Thyroid gland (tissue), 4 donors: ENCODE measurements around the gene FN3K. TPM values are rescaled to one million over a fixed set of nuclear protein-coding genes. Genes with fewer than 3 reads are reported as not detected.
A peak's percentile ranks its signal among the peaks of the same experiment; 100 is the strongest.
"Not testable (repeated sequence)": the region's sequence is repeated elsewhere in the genome, so short reads cannot be mapped to it uniquely, and the experiment has no call there.

ENCODE experiments used
- DNase-seq, 2 donors: peaks; one replicate each; pipeline ENCODE4 v3.0.0-alpha.2; 2019
- H3K27ac ChIP-seq, 3 donors: fragments of 200-600 bp; sonication (generic); 1 replicate in 2 of 3; 2 replicates in 1 of 3; pipeline ENCODE4 v1.5.1; 2016 to 2019; ENCODE audit warnings: mild to moderate bottlenecking in 1 of 3, moderate library complexity in 1 of 3
- H3K27me3 ChIP-seq: fragments of 200-600 bp; sonication (generic); one replicate; pipeline ENCODE4 v1.5.1; 2019
- H3K36me3 ChIP-seq, 2 donors: fragments of 200-600 bp; sonication (generic); one replicate each; pipeline ENCODE4 v1.5.1; 2016 to 2019
- H3K4me1 ChIP-seq, 2 donors: fragments of 200-600 bp; sonication (generic); one replicate each; pipeline ENCODE4 v1.5.1; 2017 to 2019
- H3K4me3 ChIP-seq, 3 donors: fragments of 200-600 bp; sonication (generic); replicated peaks in 1 of 3; 1 replicate in 2 of 3; 2 replicates in 1 of 3; pipeline ENCODE4 v1.5.1; 2016; ENCODE audit warnings: mild to moderate bottlenecking in 1 of 3
- H3K9me3 ChIP-seq: fragments of 200-600 bp; sonication (generic); one replicate; pipeline ENCODE4 v1.5.1; 2017
- POLR2A ChIP-seq, 2 donors: fragments of 450-650 bp; IDR thresholded peaks; one replicate each; pipeline ENCODE4 v1.6.1; 2017; ENCODE audit warnings: antibody characterized with exemption in 2 of 2, mild to moderate bottlenecking in 2 of 2, moderate library complexity in 1 of 2
- WGBS, 2 donors: methylation state at CpG; one replicate each; pipeline ENCODE4 v1.1.5; 2017; 5-methylcytosine and 5-hydroxymethylcytosine counted together
- intact Hi-C: fragments of 100-400 bp; cut with DNase I; formaldehyde crosslinking; loops from one replicate; pipeline ENCODE4 v1.15.1; 2023
- total RNA-seq, 4 donors: library from RNA; depleted of rRNA; stranded (reverse); fragments of >200 nt; gene quantifications; one replicate each; pipeline ENCODE4 v1.2.3, GENCODE V29; 2016
- TF ChIP-seq, protein P1 (sequence below), 6 experiments: fragments of 200-600 bp in 3 of 6; fragments of 450-650 bp in 3 of 6; sonication (generic) in 3 of 6; IDR thresholded peaks; one replicate each; pipeline ENCODE4 v1.5.1; 2016 to 2019; ENCODE audit warnings: antibody characterized with exemption in 6 of 6, mild to moderate bottlenecking in 2 of 6, inconsistent platforms in 1 of 6, moderate library complexity in 1 of 6

Gene FN3K
- total RNA-seq, 4 donors from 2014 or later = 7.2 to 13.3 (median 12.0) TPM

DNA sequence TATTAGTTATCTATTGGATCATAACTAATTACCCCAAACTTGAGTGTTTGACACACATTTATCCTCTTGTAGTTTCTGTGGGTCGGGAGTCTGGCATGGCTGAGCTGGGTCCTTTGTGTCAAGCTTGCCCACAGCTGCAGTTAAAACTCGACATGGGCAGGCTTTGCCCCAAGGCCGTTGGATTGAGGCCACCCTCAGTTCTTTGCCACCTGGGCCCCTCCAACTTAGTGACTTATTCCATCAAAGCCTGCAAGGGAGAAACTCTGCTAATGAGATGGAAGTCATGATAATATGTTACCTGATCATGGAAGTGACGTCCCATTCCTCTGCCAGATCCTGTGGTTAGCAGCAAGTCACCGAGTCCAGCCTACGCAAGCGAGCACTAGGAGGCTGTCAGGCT, 33.6 kb downstream of the FN3K start:
- DNase-seq = no peak
- H3K4me3 ChIP-seq = no peak overlapping the region
- H3K27ac ChIP-seq = no peak overlapping the region
- no peaks in the 10 kb centered on the region for H3K27me3 ChIP-seq
- H3K36me3 ChIP-seq = peaks cover 6 to 9% of the 10 kb centered on the region in 2 donors
- no peaks in the 10 kb centered on the region for H3K9me3 ChIP-seq
- H3K4me1 ChIP-seq = no peaks in the 10 kb centered on the region
- WGBS, 2 donors = 96 to 100% methylated on average over 5 to 7 of the region's 7 CpGs
- TF ChIP-seq POLR2A (IDR thresholded peaks at IDR 0.05) = no peak
- TF ChIP-seq, protein P1, sequence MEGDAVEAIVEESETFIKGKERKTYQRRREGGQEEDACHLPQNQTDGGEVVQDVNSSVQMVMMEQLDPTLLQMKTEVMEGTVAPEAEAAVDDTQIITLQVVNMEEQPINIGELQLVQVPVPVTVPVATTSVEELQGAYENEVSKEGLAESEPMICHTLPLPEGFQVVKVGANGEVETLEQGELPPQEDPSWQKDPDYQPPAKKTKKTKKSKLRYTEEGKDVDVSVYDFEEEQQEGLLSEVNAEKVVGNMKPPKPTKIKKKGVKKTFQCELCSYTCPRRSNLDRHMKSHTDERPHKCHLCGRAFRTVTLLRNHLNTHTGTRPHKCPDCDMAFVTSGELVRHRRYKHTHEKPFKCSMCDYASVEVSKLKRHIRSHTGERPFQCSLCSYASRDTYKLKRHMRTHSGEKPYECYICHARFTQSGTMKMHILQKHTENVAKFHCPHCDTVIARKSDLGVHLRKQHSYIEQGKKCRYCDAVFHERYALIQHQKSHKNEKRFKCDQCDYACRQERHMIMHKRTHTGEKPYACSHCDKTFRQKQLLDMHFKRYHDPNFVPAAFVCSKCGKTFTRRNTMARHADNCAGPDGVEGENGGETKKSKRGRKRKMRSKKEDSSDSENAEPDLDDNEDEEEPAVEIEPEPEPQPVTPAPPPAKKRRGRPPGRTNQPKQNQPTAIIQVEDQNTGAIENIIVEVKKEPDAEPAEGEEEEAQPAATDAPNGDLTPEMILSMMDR (IDR thresholded peaks at IDR 0.05) = no peak
- intact Hi-C loops = loop anchor here (5.0 kb wide), 1 partner anchor 102 kb away; no protein-coding TSS in a partner anchor

- TF ChIP-seq, protein P1 (IDR thresholded peaks at IDR 0.05) = no peak
- no peak for TF ChIP-seq POLR2A (IDR thresholded peaks at IDR 0.05)
- Histone ChIP-seq H3K36me3 (peaks cover 0 to 6% of the 10 kb centered on the region in 2 donors), H3K27ac (no peak overlapping the region), H3K4me3 (no peak overlapping the region), H3K9me3 (no peaks in the 10 kb centered on the region), H3K27me3 (no peaks in the 10 kb centered on the region), H3K4me1 (peaks cover 5 to 8% of the 10 kb centered on the region in 2 donors)
- peak in 1 of 2 donors; percentile 42 for DNase-seq
- 87% methylated on average over 3 of the region's 3 CpGs; no CpG with 5 or more reads in 1 of the 2 donors for WGBS, 2 donors
- intact Hi-C loops = loop anchor here (10.0 kb wide), 1 partner anchor 417 kb away; the partner anchor contains the start of gene TEX19
Observed at GRCh38 chr17:82772026-82772425, 36.6 kb downstream of the FN3K start.

- H3K36me3 ChIP-seq, H3K4me3 ChIP-seq, DNase-seq, H3K4me1 ChIP-seq, H3K27me3 ChIP-seq, H3K27ac ChIP-seq, H3K9me3 ChIP-seq: not testable (repeated sequence)
- 81 to 85% methylated on average over 19 of the region's 19 CpGs for WGBS, 2 donors
- intact Hi-C loops = loop anchor here (10.0 kb wide), 1 partner anchor 420 kb away; the partner anchor contains the start of gene TEX19
Observed at GRCh38 chr17:82774456-82774855, 39.0 kb downstream of the FN3K start.

GRCh38 chr17:82775001-82775823, 39.8 kb downstream of the FN3K start:
- no peaks in the 10 kb centered on the region for H3K36me3 ChIP-seq
- intact Hi-C loops = loop anchor here (10.0 kb wide), 1 partner anchor 420 kb away; the partner anchor contains the start of gene TEX19
- WGBS, 2 donors = 26 to 56% methylated on average over 18 to 28 of the region's 34 CpGs
- DNase-seq = peak; percentile 67 to 77
- peaks cover 5 to 8% of the 10 kb centered on the region in 2 donors for H3K4me1 ChIP-seq
- no peaks in the 10 kb centered on the region for H3K9me3 ChIP-seq
- H3K4me3 ChIP-seq = no peak overlapping the region
- H3K27ac ChIP-seq = no peak overlapping the region
- TF ChIP-seq, protein P1 (IDR thresholded peaks at IDR 0.05) = peak; percentile 60 to 94 (median 70)
- no peak for TF ChIP-seq POLR2A (IDR thresholded peaks at IDR 0.05)
- no peaks in the 10 kb centered on the region for H3K27me3 ChIP-seq

DNA sequence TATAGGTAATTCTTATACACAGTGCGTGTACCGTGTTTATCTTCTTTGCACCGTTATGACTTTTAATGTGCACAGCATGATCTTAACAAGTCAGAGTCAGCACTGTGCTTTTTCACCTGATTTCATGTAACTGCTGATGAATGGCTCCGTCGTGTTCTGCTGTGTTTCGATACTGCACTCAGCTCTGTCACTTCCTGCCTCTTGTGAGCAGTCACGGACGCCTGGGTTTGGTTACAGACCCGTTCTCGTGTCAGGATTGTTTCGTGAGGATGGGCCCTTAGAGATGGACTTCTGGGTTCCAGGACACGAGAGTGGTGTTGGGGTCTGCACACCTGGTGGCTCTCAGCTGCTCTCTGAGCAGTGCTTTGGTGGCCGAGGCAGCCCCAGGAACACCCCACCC, 41.0 kb downstream of the FN3K start:
- no peak for DNase-seq
- H3K36me3 ChIP-seq = no peaks in the 10 kb centered on the region
- no peaks in the 10 kb centered on the region for H3K9me3 ChIP-seq
- peaks cover 5 to 8% of the 10 kb centered on the region in 2 donors for H3K4me1 ChIP-seq
- no peak overlapping the region for H3K4me3 ChIP-seq
- no peaks in the 10 kb centered on the region for H3K27me3 ChIP-seq
- 95 to 96% methylated on average over 13 of the region's 13 CpGs for WGBS, 2 donors
- intact Hi-C loops = loop anchor here (10.0 kb wide), 1 partner anchor 422 kb away; the partner anchor contains the start of gene TEX19
- no peak for TF ChIP-seq POLR2A (IDR thresholded peaks at IDR 0.05)
- TF ChIP-seq, protein P1 (IDR thresholded peaks at IDR 0.05) = no peak
- no peak overlapping the region for H3K27ac ChIP-seq
